Germinal center (tissue), 1 donor: ENCODE results near the gene NWD2.
"Not testable (repeated sequence)": the region's sequence is repeated elsewhere in the genome, so short reads cannot be mapped to it uniquely, and the experiment has no call there.

ENCODE experiments used
- DNase-seq: peaks from one replicate; pipeline ENCODE4 v3.0.0; 2012; ENCODE audit warnings: mixed read lengths, low spot score

NWD2 gene

DNA sequence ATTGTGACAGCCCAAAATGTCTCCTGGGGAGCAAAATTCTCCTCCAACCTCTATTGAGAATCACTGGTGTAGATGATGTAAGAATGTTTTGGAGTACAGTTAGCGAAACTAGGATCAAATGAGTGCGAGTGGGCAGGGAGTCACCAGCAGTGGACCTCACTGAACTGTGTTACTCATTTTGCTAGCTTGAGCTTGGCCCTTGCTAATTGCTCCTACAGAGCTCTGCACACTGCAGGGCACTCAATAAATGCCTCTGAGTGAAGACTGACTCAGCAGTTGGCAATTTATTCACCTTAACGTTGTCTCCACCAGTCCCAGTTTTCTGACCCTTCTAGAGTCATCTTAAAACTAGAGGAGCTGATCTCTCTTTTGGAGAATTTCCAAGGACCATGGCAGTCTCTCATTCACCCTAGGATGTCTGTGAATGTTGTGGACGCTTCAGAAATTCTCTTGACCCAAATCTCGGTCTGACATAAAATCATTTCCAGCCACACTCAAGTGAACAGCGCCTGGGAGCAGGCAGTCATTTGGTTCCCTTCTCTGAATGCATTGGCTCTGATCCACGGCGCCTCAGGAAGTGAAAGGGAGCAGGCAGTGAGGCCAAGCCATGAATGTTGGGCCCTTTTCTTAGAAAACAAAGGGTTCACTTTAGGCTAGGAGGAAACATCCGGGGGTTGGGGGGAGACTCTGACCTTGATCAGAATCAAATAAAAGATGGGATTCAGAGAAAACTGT is 148.1 kb downstream of the NWD2 start:
- DNase-seq, result no peak

DNA sequence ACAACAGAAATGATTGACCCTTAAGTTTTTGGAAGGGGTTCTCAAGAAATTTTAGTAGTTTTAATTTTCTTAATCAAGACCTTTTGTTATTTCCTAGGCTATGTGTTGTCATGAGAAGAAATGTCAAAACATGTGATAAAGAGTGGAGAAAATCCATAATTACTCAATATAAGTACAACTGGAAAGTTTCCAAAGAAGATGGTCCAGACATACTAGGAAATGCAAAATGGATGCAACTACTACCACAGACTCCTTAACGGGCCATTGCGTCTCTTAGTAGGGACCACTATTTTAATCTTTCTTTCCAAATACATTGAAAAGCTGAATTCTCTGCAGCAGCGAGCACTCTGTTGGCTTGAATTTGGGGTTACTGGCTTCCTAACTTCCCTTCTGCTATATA is 148.8 kb downstream of the NWD2 start:
- DNase-seq, result no peak

GRCh38 chr4:37393889-37394288 is 149.3 kb downstream of the NWD2 start:
- DNase-seq, result no peak

GRCh38 chr4:37397505-37397904 is 153.0 kb downstream of the NWD2 start:
- no peak for DNase-seq

GRCh38 chr4:37400241-37400881 is 155.8 kb downstream of the NWD2 start:
- no peak for DNase-seq

DNA sequence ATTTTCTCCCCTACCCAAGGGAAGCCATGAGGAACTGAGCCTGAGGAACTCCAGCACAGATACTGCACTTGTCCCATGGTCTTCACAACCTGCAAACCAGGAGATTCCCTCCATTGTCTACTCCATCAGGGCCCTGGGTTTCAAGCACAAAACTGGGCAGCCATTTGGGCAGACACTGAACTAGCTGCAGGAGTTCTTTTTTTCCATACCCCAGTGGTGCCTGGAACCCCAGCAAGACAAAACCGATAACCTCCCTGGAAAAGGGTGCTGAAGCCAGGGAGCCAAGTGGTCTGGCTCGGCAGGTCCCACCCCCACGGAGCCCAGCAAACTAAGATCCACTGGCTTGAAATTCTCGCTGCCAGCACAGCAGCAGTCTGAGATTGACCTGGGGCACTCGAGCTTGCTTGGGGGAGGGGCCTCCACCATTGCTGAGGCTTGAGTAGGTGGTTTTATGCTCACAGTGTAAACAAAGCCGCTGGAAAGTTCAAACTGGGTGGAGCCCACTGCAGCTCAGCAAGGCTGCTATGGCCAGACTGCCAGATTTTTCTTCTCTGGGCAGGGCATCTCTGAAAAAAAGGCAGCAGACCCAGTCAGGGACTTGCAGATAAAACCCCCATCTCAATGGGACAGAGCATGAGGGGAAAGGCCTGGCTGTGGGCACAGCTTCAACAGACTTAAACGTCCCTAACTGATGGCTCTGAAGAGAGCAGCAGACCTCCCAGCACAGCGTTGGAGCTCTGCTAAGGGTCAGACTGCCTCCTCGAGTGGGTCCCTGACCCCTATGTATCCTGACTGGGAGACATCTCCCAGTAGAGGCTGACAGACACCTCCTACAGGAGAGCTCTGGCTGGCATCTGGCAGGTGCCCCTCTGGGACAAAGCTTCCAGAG is 163.6 kb downstream of the NWD2 start:
- not testable (repeated sequence) for DNase-seq

DNA sequence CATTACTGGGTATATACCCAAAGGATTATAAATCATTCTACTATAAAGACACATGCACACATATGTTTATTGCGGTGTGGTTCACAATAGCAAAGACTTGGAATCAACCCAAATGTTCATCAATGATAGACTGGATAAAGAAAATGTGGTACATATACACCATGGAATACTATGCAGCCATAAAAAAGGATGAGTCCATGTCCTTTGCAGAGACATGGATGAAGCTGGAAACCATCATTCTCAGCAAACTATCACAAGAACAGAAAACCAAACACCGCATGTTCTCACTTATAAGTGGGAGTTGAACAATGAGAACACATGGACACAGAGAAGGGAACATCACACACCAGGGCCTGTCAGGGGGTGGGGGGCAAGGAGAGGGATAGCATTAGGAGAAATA is 169.1 kb downstream of the NWD2 start:
- not testable (repeated sequence) for DNase-seq

- no peak for DNase-seq
Measured at GRCh38 chr4:37415845-37416369, 171.4 kb downstream of the NWD2 start.

GRCh38 chr4:37421614-37422013 is 177.1 kb downstream of the NWD2 start:
- no peak for DNase-seq

- no peak for DNase-seq
Measured at GRCh38 chr4:37422102-37422501, 177.6 kb downstream of the NWD2 start.

DNA sequence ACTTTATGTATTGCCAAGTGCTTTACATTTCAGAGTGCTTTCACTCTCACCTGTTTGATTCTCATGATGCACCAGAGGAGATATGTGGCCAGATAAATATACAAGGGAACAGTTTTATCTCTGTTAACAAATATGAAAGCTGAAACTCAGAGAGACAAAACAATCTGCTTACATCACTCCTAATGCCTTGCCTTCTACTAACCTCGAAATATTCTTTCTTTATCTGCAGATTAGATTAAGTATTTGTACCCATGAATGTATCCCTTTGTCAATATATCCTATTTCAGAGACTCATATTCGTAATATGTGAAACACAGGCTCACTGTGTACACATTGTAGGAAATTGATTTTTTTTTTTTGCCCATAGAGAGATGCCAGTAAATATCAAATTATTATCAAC is 178.1 kb downstream of the NWD2 start:
- DNase-seq, result no peak

DNA sequence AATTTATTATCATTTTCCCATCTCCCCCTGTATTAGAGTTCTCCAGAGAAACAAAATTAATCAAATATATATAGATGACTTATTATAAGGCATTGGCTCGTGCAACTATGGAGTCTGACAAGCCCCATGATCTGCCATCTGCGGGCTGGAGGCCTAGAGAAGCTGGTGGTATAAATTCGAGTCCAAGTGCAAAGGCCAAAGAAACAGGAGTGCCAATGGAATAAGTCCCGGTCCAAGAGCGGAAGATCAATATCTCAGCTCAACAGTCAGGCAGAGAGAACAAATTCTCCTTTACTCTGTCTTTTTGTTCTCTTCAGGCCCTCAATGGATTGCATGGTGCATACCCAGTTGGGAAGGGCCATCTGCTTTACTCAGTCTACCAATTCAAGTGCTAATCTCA is 178.8 kb downstream of the NWD2 start:
- no peak for DNase-seq

GRCh38 chr4:37424753-37425152 is 180.2 kb downstream of the NWD2 start:
- DNase-seq, result no peak

DNA sequence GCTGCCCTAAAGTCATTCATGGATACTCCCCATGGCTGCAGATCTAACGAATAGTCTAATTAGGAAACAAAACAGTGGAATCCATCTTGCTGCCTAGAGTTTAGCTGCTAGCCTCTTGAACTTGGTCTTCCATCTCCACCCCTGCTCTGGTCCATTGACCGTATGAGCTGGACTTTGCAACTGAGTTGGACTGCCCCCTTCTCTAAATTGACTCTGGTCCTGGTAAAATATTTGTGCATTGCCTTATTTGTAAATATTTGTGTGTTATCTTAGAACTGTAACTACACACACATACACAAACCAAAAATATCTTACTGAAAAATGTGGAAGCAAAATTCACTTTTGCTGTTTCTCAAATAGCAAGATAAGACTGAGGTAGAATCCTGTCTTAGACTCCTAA is 181.3 kb downstream of the NWD2 start:
- DNase-seq, result no peak

DNA sequence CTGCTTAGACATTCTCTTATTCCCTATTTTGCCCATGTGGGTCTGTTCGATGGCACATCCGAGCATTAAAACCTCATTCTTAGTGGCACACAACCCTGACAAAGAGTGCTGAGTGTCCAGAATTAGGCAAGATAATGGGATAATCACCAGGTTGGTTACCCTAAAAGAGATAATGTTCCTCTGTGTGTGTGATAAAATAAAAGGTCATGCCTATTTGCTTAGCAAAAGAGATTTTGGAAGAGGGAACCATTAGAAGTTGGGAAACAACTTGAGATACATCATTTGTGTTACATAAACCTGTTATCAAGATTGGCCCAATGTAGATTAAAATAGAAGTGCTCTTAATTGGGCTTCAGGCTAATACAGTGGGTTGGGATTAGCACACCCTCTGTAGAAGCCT is 182.7 kb downstream of the NWD2 start:
- DNase-seq, result no peak

DNA sequence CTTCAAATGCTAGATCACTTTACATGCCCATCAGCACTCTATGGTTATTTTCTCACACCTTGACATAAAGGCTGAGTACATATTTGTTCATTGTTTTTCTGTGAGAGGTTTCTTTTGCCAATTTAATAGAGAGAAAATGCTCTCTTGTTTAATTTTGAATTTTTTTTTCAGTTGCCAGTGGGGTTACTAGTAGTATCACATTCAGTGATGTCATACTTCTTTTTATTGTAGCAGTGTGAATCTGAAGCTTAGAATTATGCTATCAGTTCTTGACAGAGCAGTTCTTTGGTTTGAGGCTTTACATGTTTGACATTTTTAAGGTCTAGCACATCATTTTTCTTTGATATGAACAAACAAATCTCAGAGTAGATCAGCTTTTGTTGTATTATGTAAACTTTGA is 185.4 kb downstream of the NWD2 start:
- no peak for DNase-seq

- DNase-seq, result no peak
Measured at GRCh38 chr4:37430718-37431416, 186.3 kb downstream of the NWD2 start.

DNA sequence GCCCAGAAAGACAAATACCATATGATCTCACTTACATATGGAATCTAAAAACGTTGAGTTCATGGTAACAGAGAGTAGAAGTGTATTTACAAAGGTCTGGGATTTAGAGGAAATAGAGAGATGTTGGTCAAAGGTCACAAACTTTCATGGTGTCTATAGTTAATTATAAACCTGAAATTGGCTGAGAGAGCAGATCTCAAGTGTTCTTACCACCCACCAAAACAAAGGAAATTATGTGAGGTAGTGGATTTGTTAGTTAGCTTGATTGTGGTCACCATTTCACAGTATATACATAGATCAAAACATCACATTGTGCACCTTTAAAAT is 186.8 kb downstream of the NWD2 start:
- DNase-seq, result no peak

- DNase-seq, result no peak
Measured at GRCh38 chr4:37434469-37434868, 189.9 kb downstream of the NWD2 start.

GRCh38 chr4:37436546-37436945 is 192.0 kb downstream of the NWD2 start:
- no peak for DNase-seq

DNA sequence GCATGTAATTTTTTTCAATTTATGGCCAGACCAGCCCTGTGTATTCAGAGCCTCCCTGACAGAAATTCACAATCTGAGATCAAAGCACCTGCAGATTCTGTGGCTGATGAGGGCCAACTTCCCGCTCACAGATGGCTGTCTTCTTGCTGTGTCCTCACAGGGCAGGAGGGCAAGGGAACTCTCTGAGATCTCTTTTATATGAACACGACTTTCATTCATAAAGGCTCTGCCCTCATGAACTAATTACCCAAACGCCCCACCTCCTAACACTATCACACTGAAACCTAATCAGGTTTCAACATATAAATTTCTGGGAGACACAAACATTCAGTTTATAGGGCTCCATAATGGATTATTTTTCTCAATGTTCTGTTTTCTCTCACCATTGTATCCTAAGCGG is 192.6 kb downstream of the NWD2 start:
- DNase-seq, result no peak

DNA sequence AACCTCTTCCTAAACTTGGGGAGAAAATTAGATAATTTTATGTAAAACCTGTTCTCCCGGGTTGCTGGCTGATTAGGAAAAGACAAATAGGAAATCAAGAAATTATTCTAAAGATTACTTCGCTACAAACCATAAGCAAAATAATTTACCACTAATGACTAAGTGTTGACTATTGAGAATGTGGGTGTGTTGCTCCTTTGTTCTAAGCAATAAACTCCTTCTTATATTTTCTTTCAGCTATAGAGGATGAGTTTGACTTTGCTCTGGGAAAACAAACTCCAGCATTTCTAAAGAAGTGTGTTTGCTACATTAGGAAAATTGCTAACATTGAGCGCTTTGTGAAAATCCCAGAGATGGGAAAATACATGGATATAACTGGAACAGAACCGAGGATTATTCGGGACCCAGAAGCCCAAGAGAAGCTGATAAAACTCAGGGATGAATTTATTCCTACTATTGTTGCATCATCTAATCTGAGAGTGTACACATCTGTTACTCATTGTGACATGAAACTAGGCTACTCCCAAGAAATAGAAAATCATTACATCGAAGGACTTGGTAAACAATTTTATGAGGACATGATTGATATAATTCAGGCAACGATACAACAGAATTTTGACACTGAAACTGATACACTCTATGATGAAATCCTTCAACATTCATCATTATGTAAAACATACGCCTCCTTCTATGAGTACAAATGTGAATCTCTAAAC is 194.2 kb downstream of the NWD2 start:
- DNase-seq, result no peak
